Measurements from ENCODE around the gene DCLK3.

The DCLK3 gene

GRCh38 chr3:36800533-36801116, 36.3 kb upstream of the DCLK3 start:
- TF ChIP-seq CTCF (IDR thresholded peaks at IDR 0.05; ENCODE audit: low read depth, low read length), result no peak
- DNase-seq (ENCODE audit: low read depth in 2 of 2), result no peak

GRCh38 chr3:36796881-36797280, 32.5 kb upstream of the DCLK3 start:
- no peak overlapping the region for H3K4me3 ChIP-seq (replicated peaks in 1 of 2; ENCODE audit: low read depth in 2 of 2, low read length in 2 of 2)
- DNase-seq (ENCODE audit: low read depth in 2 of 2), result peak; percentile 9 to 71
- no peak for TF ChIP-seq CTCF (IDR thresholded peaks at IDR 0.05; ENCODE audit: low read depth, low read length)

More at GRCh38 chr3:36800533-36801116, 36.3 kb upstream of the DCLK3 start:
- no peak overlapping the region for H3K4me3 ChIP-seq (replicated peaks in 1 of 2; ENCODE audit: low read depth in 2 of 2, low read length in 2 of 2)

- no peak for DNase-seq (ENCODE audit: low read depth in 2 of 2)
- H3K4me3 ChIP-seq (replicated peaks in 1 of 2; ENCODE audit: low read depth in 2 of 2, low read length in 2 of 2), result no peak overlapping the region
- no peak for TF ChIP-seq CTCF (IDR thresholded peaks at IDR 0.05; ENCODE audit: low read depth, low read length)
Measured at GRCh38 chr3:36796161-36796560, 31.8 kb upstream of the DCLK3 start.

- no peak for TF ChIP-seq CTCF (IDR thresholded peaks at IDR 0.05; ENCODE audit: low read depth, low read length)
- no peak overlapping the region for H3K4me3 ChIP-seq (replicated peaks in 1 of 2; ENCODE audit: low read depth in 2 of 2, low read length in 2 of 2)
- DNase-seq (ENCODE audit: low read depth in 2 of 2), result no peak
Measured at GRCh38 chr3:36795622-36796021, 31.3 kb upstream of the DCLK3 start.

- peak; percentile 39 to 51 for DNase-seq (ENCODE audit: low read depth in 2 of 2)
- peak; percentile 65 for TF ChIP-seq CTCF (IDR thresholded peaks at IDR 0.05; ENCODE audit: low read depth, low read length)
- no peak overlapping the region for H3K4me3 ChIP-seq (replicated peaks in 1 of 2; ENCODE audit: low read depth in 2 of 2, low read length in 2 of 2)
Measured at GRCh38 chr3:36792342-36792741, 28.0 kb upstream of the DCLK3 start.

GRCh38 chr3:36790765-36791164, 26.4 kb upstream of the DCLK3 start:
- TF ChIP-seq CTCF (IDR thresholded peaks at IDR 0.05; ENCODE audit: low read depth, low read length), result no peak
- no peak overlapping the region for H3K4me3 ChIP-seq (replicated peaks in 1 of 2; ENCODE audit: low read depth in 2 of 2, low read length in 2 of 2)
- no peak for DNase-seq (ENCODE audit: low read depth in 2 of 2)
